Type B pancreatic cell (in vitro differentiated cells): ENCODE results near the gene RAB27B. TPM values are rescaled to one million over a fixed set of nuclear protein-coding genes. Genes with fewer than 3 reads are reported as not detected.

ENCODE experiments used
- DNase-seq: peaks from one replicate; pipeline ENCODE4 v3.0.0; 2021; ENCODE audit warnings: mixed read lengths; ENCODE audit not compliant: unreplicated experiment; ENCODE audit errors: extremely low spot score
- H3K27ac Mint-ChIP-seq: 2 replicates; pipeline ENCODE4 v1.8.0; 2021; ENCODE audit warnings: mild to moderate bottlenecking, mixed read lengths
- H3K27me3 Mint-ChIP-seq: 2 replicates; pipeline ENCODE4 v1.8.0; 2021; ENCODE audit warnings: mixed read lengths
- H3K36me3 Mint-ChIP-seq: 2 replicates; pipeline ENCODE4 v1.8.0; 2021; ENCODE audit warnings: mixed read lengths
- H3K4me1 Mint-ChIP-seq: one replicate; pipeline ENCODE4 v1.8.0; 2021; ENCODE audit warnings: mixed read lengths; ENCODE audit not compliant: unreplicated experiment
- H3K4me3 Mint-ChIP-seq: 2 replicates; pipeline ENCODE4 v1.8.0; 2021; ENCODE audit warnings: mild to moderate bottlenecking, mixed read lengths
- H3K9me3 Mint-ChIP-seq: 2 replicates; pipeline ENCODE4 v1.8.0; 2021; ENCODE audit warnings: mixed read lengths
- CTCF ChIP-seq: fragments of 200-600 bp; sonication (generic); conservative IDR thresholded peaks from 2 replicates; pipeline ENCODE4 v1.5.0; 2021; ENCODE audit warnings: antibody characterized with exemption, mild to moderate bottlenecking
- total RNA-seq: library from RNA; stranded (reverse); gene quantifications from 2 replicates; pipeline ENCODE4 v1.2.1, GENCODE V29; 2021; ENCODE audit warnings: low replicate concordance

Gene RAB27B
- total RNA-seq, 1 donor from 2014 or later, result 9.4 TPM

DNA sequence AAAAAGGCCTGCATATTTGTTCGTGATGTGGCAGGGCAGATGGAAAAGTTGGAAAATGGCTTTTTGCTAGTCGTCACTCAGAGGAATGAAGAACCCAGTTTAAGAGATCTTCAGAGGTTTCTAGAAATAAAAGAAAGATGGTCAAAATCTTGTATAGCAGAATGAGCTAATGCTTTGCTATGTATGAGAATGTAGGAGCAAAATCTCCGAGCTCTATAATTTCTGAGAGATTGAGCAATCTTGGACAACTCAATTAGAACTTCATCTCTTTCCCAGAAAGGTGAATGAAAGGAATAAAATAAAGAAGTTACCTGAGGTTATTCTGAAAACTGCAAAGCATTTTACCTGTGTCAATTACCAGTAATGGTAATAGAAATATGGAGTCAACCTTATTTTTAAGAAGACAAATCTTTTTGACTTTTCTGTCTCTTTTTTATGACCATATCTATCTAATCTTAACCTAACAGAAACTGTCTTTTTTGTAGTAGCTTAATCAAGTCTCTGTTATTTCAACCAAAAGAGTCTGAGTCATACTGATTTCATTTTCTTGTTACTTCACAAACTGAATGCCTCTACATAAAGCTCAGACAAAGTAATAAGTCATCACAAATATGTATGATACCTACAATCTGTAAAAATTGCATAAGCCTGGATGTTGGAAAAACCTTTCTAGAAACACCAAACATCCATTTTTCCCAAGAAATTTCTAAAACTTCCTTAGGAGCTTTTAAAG lies 98.5 kb downstream of the RAB27B start:
- Mint-ChIP-seq H3K36me3 (no peaks in the 10 kb centered on the region), H3K27me3 (peaks cover 5% of the 10 kb centered on the region), H3K4me1 (peaks cover 4% of the 10 kb centered on the region), H3K4me3 (no peak overlapping the region), H3K9me3 (peaks cover 4% of the 10 kb centered on the region), H3K27ac (no peak overlapping the region)
- DNase-seq, result no peak
- no peak for TF ChIP-seq CTCF

DNA sequence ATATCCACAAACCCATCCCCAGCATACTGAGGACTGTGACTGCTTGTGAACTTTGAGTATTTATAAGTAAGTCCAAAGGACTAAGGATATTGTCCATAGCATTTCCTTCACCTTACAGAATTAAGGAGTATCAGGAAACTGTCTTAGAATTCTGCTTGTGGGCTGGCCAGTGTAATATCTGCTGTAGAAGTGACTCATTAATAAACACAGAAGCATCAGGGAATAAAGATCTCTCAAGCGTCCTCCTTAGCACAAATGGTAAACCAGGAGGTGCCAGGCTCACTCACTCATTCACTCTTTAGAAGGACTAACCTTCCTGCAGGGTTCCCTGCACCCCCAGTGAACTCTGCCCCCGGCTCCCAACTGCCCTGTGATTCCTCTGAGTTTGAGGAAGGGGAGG lies 100.0 kb downstream of the RAB27B start:
- Mint-ChIP-seq H3K27ac (no peak overlapping the region), H3K27me3 (peaks cover 7% of the 10 kb centered on the region), H3K9me3 (no peaks in the 10 kb centered on the region), H3K4me1 (no peaks in the 10 kb centered on the region), H3K4me3 (no peak overlapping the region), H3K36me3 (no peaks in the 10 kb centered on the region)
- TF ChIP-seq CTCF, result no peak
- no peak for DNase-seq

GRCh38 chr18:54931152-54931551 lies 102.9 kb downstream of the RAB27B start:
- no peaks in the 10 kb centered on the region for H3K9me3 Mint-ChIP-seq
- H3K27me3 Mint-ChIP-seq, result peaks cover 10% of the 10 kb centered on the region
- H3K36me3 Mint-ChIP-seq, result no peaks in the 10 kb centered on the region
- H3K27ac Mint-ChIP-seq, result no peak overlapping the region
- no peak for TF ChIP-seq CTCF
- no peak for DNase-seq
- H3K4me1 Mint-ChIP-seq, result no peaks in the 10 kb centered on the region
- H3K4me3 Mint-ChIP-seq, result no peak overlapping the region

DNA sequence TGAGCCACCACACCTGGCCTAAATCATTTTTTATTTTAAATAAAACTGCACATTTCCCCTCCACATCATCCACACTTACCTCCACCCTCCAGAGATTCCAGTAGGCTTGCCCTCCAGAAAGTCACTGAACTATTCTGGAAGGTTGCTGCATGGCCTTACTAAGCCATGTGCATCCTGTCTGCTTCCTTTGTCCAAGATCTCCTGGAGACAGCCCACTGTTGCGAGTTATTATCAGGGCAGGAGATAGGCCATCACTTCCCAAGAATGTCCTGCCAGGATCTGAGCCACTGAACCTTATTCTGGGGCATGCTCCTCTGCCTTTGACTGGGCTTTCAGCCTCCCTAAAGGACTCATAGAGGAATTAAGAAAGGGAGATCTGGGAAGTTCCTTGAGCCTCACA lies 104.2 kb downstream of the RAB27B start:
- TF ChIP-seq CTCF, result no peak

DNA sequence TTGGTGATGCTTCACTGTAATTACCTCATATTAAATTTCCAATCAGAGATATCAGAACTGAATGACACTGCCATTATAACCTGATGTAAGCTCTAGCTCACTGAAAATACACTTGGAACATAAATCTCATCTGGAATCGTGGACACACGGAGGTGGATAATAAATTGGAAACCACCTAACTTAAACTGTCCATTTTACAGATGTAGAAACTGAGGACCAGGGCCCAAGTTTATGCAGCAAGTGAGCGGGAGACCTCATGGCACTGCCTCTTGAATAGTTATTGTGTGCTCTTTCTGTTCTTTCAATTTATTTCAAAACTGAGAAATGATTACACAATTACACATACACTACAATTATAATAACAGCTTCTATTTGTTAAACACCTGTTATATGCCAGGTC lies 110.2 kb downstream of the RAB27B start:
- Mint-ChIP-seq H3K4me3 (no peak overlapping the region), H3K4me1 (no peaks in the 10 kb centered on the region), H3K9me3 (no peaks in the 10 kb centered on the region), H3K27me3 (peaks cover 3% of the 10 kb centered on the region), H3K36me3 (no peaks in the 10 kb centered on the region), H3K27ac (no peak overlapping the region)
- no peak for DNase-seq
- TF ChIP-seq CTCF, result no peak

More for the DNA sequence above, 104.2 kb downstream of the RAB27B start:
- H3K27me3 Mint-ChIP-seq, result peaks cover 10% of the 10 kb centered on the region
- H3K4me1 Mint-ChIP-seq, result no peaks in the 10 kb centered on the region
- no peak overlapping the region for H3K4me3 Mint-ChIP-seq
- no peaks in the 10 kb centered on the region for H3K36me3 Mint-ChIP-seq
- DNase-seq, result no peak
- H3K27ac Mint-ChIP-seq, result no peak overlapping the region
- H3K9me3 Mint-ChIP-seq, result no peaks in the 10 kb centered on the region
